GM21360 (cell line): Measurements from ENCODE around the gene CYSRT1.

Experiments
- ATAC-seq: cut with Tn5 transposase; IDR thresholded peaks from one replicate; pipeline ENCODE4 v1.9.1; 2021; ENCODE audit warnings: mild to moderate bottlenecking, moderate library complexity; ENCODE audit not compliant: unreplicated experiment

CYSRT1 gene

GRCh38 chr9:137223078-137223970 is 1.6 kb upstream of the CYSRT1 start:
- peak; percentile 66 for ATAC-seq

- ATAC-seq, result no peak
Measured at GRCh38 chr9:137225699-137226331, 841 bp downstream of the CYSRT1 start.

- ATAC-seq, result no peak
Measured at GRCh38 chr9:137226338-137227053, 1.5 kb downstream of the CYSRT1 start.

GRCh38 chr9:137227054-137227852 is 2.3 kb downstream of the CYSRT1 start, which contains the start of gene RNF224:
Gene RNF224 (plus strand): TSS chr9:137227502. CDS start chr9:137228336, 834 bp downstream.
- ATAC-seq, result no peak

GRCh38 chr9:137227853-137228505 is 3.0 kb downstream of the CYSRT1 start:
- no peak for ATAC-seq

GRCh38 chr9:137228506-137228967 is 3.6 kb downstream of the CYSRT1 start:
- no peak for ATAC-seq

- no peak for ATAC-seq
Measured at GRCh38 chr9:137228968-137229896, 4.3 kb downstream of the CYSRT1 start.

- no peak for ATAC-seq
Measured at GRCh38 chr9:137229903-137230704, 5.1 kb downstream of the CYSRT1 start.

- no peak for ATAC-seq
Measured at GRCh38 chr9:137230705-137231371, 5.9 kb downstream of the CYSRT1 start, which contains the start of gene SLC34A3. Gene SLC34A3 (plus strand): TSS chr9:137230901. CDS start chr9:137231703, 802 bp downstream.

GRCh38 chr9:137231372-137232039 is 6.5 kb downstream of the CYSRT1 start:
- ATAC-seq, result no peak

- no peak for ATAC-seq
Measured at GRCh38 chr9:137232101-137232500, 7.1 kb downstream of the CYSRT1 start.

GRCh38 chr9:137232510-137232909 is 7.5 kb downstream of the CYSRT1 start:
- ATAC-seq, result no peak

GRCh38 chr9:137233143-137233980 is 8.4 kb downstream of the CYSRT1 start:
- ATAC-seq, result no peak

GRCh38 chr9:137234055-137234697 is 9.2 kb downstream of the CYSRT1 start:
- no peak for ATAC-seq

- no peak for ATAC-seq
Measured at GRCh38 chr9:137234758-137235423, 9.9 kb downstream of the CYSRT1 start.
